Uterus (tissue), 2 donors: Measurements from ENCODE around the gene CPVL.

Experiments used
- POLR2A ChIP-seq, 2 donors: fragments of 450-650 bp; IDR thresholded peaks; one replicate each; pipeline ENCODE4 v1.6.1; 2016; ENCODE audit warnings: antibody characterized with exemption in 2 of 2, mild to moderate bottlenecking in 1 of 2, moderate library complexity in 1 of 2
- TF ChIP-seq, protein P1 (sequence below), 4 experiments: fragments of 200-600 bp in 2 of 4; fragments of 450-650 bp in 2 of 4; sonication (generic) in 2 of 4; IDR thresholded peaks; one replicate each; pipeline ENCODE4 v1.5.1; 2016 to 2019; ENCODE audit warnings: antibody characterized with exemption in 4 of 4, mild to moderate bottlenecking in 2 of 4, moderate library complexity in 1 of 4

DNA sequence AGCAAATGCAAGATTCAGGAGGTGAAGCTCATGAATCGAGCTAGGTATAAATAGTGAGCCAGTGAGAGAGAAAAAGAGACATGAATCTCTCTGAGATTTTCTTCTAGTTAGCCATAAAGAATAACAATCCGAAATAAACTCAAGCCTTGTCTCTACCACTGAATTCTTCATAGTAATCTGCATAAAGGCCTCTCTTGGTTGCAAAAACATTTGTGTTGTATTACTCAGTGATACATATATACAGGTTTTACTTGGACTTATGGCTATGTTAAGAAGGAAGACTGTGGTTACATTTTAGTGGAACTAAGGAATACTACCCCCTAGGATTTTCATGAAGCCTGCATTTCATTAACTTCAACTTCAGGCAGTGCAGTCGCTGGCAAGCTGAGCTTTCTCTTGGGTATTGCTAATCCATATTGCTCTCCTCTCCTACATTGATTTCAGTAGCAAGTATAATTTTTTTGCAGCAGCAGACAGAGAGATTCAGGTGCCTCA lies 115.5 kb downstream of the CPVL start:
- TF ChIP-seq POLR2A (IDR thresholded peaks at IDR 0.05), result no peak
- TF ChIP-seq, protein P1, sequence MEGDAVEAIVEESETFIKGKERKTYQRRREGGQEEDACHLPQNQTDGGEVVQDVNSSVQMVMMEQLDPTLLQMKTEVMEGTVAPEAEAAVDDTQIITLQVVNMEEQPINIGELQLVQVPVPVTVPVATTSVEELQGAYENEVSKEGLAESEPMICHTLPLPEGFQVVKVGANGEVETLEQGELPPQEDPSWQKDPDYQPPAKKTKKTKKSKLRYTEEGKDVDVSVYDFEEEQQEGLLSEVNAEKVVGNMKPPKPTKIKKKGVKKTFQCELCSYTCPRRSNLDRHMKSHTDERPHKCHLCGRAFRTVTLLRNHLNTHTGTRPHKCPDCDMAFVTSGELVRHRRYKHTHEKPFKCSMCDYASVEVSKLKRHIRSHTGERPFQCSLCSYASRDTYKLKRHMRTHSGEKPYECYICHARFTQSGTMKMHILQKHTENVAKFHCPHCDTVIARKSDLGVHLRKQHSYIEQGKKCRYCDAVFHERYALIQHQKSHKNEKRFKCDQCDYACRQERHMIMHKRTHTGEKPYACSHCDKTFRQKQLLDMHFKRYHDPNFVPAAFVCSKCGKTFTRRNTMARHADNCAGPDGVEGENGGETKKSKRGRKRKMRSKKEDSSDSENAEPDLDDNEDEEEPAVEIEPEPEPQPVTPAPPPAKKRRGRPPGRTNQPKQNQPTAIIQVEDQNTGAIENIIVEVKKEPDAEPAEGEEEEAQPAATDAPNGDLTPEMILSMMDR (IDR thresholded peaks at IDR 0.05), result no peak
